Uterus (tissue), 4 donors: ENCODE data around the gene ASIC3. TPM values are rescaled to one million over a fixed set of nuclear protein-coding genes. Genes with fewer than 3 reads are reported as not detected.

Source experiments
- DNase-seq, 2 donors: peaks; one replicate each; pipeline ENCODE4 v3.0.0-alpha.2; 2019 to 2020
- H3K27ac ChIP-seq, 2 donors: fragments of 200-600 bp; sonication (generic); 1 replicate in 1 of 2; 2 replicates in 1 of 2; pipeline ENCODE4 v1.5.1; 2016 to 2018
- H3K27me3 ChIP-seq, 2 donors: fragments of 200-600 bp; sonication (generic); one replicate each; pipeline ENCODE4 v1.5.1; 2018 to 2019; ENCODE audit warnings: control low read depth in 1 of 2
- H3K36me3 ChIP-seq, 2 donors: fragments of 200-600 bp; sonication (generic); one replicate each; pipeline ENCODE4 v1.5.1; 2019; ENCODE audit warnings: control low read depth in 1 of 2
- H3K4me1 ChIP-seq, 2 donors: fragments of 200-600 bp; sonication (generic); one replicate each; pipeline ENCODE4 v1.5.1; 2018 to 2019; ENCODE audit warnings: control low read depth in 1 of 2
- H3K4me3 ChIP-seq, 2 donors: fragments of 200-600 bp; sonication (generic); 1 replicate in 1 of 2; 2 replicates in 1 of 2; pipeline ENCODE4 v1.5.1; 2018 to 2019; ENCODE audit warnings: mild to moderate bottlenecking in 1 of 2
- H3K9me3 ChIP-seq, 2 donors: fragments of 200-600 bp; sonication (generic); one replicate each; pipeline ENCODE4 v1.5.1; 2019; ENCODE audit warnings: control low read depth in 1 of 2
- POLR2A ChIP-seq, 2 donors: fragments of 450-650 bp; IDR thresholded peaks; one replicate each; pipeline ENCODE4 v1.6.1; 2016; ENCODE audit warnings: antibody characterized with exemption in 2 of 2, mild to moderate bottlenecking in 1 of 2, moderate library complexity in 1 of 2
- intact Hi-C: fragments of 100-400 bp; cut with DNase I; formaldehyde crosslinking; loops from one replicate; pipeline ENCODE4 v1.15.1; 2023; ENCODE audit warnings: low total_unique reads
- total RNA-seq, 4 donors: library from RNA; depleted of rRNA in 3 of 4; stranded (reverse); fragments of >200 nt in 3 of 4; gene quantifications; one replicate each; pipeline versions ENCODE4 v1.1.0 to v1.2.4, GENCODE V29; 2014 to 2023
- TF ChIP-seq, protein P1 (sequence below), 4 experiments: fragments of 200-600 bp in 2 of 4; fragments of 450-650 bp in 2 of 4; sonication (generic) in 2 of 4; IDR thresholded peaks; one replicate each; pipeline ENCODE4 v1.5.1; 2016 to 2019; ENCODE audit warnings: antibody characterized with exemption in 4 of 4, mild to moderate bottlenecking in 2 of 4, moderate library complexity in 1 of 4
- donor health status: DM: yes; HTN: yes; CAD: no.

The ASIC3 gene
- total RNA-seq, 4 donors from 2014 or later, result 1.0 to 16.8 (median 1.3) TPM; not detected in 1

DNA sequence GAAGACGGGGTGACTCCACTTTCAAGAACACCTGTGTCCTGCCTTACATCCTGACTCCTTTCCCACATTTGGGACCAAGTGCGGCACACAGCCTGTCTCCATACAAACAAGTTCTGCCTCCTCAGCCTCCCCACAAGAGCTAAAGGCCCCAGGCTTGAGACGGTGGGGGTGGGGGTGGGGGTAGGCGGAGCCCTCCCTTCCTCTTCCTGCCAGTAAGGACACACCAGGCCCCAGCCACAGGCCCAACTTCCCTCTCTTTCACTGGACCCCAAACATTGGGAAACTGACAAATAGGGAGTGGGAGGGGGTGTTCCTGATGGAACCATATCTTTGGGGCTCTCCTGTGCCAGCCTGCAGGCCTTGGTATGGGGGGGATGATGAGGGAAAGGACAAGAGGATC is 4.8 kb downstream of the ASIC3 start:
- H3K36me3 ChIP-seq, result no peaks in the 10 kb centered on the region
- no peak for DNase-seq
- H3K27ac ChIP-seq, result no peak overlapping the region
- H3K4me1 ChIP-seq, result peaks cover 0 to 17% of the 10 kb centered on the region in 2 donors
- intact Hi-C loops, result no loop called here
- TF ChIP-seq, protein P1, sequence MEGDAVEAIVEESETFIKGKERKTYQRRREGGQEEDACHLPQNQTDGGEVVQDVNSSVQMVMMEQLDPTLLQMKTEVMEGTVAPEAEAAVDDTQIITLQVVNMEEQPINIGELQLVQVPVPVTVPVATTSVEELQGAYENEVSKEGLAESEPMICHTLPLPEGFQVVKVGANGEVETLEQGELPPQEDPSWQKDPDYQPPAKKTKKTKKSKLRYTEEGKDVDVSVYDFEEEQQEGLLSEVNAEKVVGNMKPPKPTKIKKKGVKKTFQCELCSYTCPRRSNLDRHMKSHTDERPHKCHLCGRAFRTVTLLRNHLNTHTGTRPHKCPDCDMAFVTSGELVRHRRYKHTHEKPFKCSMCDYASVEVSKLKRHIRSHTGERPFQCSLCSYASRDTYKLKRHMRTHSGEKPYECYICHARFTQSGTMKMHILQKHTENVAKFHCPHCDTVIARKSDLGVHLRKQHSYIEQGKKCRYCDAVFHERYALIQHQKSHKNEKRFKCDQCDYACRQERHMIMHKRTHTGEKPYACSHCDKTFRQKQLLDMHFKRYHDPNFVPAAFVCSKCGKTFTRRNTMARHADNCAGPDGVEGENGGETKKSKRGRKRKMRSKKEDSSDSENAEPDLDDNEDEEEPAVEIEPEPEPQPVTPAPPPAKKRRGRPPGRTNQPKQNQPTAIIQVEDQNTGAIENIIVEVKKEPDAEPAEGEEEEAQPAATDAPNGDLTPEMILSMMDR (IDR thresholded peaks at IDR 0.05), result no peak
- TF ChIP-seq POLR2A (IDR thresholded peaks at IDR 0.05), result no peak
- no peaks in the 10 kb centered on the region for H3K9me3 ChIP-seq
- H3K4me3 ChIP-seq, result no peak overlapping the region
- no peaks in the 10 kb centered on the region for H3K27me3 ChIP-seq

DNA sequence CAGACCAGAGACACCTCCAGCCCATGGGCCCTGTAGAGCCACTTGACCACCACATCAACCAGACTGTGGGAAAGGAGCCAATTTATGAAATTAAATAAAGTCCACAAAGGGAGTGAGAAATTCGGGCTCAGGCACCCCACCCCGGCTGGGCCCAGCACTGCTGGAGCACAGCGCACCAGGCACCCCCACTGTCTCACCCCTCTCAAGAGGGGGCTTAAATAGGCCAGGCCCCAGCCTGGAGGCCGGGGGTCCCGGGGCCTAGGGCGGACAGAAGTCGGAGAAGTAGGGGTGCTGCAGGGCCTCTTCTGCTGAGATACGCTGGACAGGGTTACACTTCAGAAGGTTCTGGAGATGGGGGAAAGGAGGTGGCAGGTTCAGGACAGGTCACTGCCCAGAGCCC is 5.4 kb downstream of the ASIC3 start:
- H3K4me1 ChIP-seq, result peaks cover 0 to 17% of the 10 kb centered on the region in 2 donors
- no peak overlapping the region for H3K4me3 ChIP-seq
- no peak for DNase-seq
- H3K9me3 ChIP-seq, result no peaks in the 10 kb centered on the region
- H3K36me3 ChIP-seq, result no peaks in the 10 kb centered on the region
- H3K27ac ChIP-seq, result no peak overlapping the region
- intact Hi-C loops, result no loop called here
- TF ChIP-seq POLR2A (IDR thresholded peaks at IDR 0.05), result no peak
- TF ChIP-seq, protein P1 (IDR thresholded peaks at IDR 0.05), result no peak
- no peaks in the 10 kb centered on the region for H3K27me3 ChIP-seq

DNA sequence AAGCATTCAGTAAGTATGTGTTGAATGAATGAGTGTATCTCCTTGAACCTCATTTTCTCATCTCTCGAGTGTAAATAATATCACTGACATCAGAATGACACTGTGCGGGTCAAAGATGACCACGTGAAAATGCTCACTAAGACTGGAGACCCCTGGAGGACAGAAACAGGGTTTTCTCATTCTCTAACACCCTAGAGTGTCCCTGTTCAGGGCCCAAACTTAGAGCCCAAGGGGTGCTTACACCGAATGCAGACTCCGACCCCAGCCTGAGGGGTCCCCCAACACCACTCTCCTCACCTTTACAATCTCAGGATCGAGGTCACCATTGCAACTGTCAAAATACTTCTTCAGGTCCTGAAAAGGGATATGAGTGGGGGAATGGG is 7.9 kb downstream of the ASIC3 start:
- intact Hi-C loops, result no loop called here
- H3K27me3 ChIP-seq, result no peaks in the 10 kb centered on the region
- H3K27ac ChIP-seq, result no peak overlapping the region
- TF ChIP-seq, protein P1 (IDR thresholded peaks at IDR 0.05), result no peak
- TF ChIP-seq POLR2A (IDR thresholded peaks at IDR 0.05), result no peak
- H3K36me3 ChIP-seq, result no peaks in the 10 kb centered on the region
- peaks cover 0 to 23% of the 10 kb centered on the region in 2 donors for H3K4me1 ChIP-seq
- no peak for DNase-seq
- no peak overlapping the region for H3K4me3 ChIP-seq
- no peaks in the 10 kb centered on the region for H3K9me3 ChIP-seq

DNA sequence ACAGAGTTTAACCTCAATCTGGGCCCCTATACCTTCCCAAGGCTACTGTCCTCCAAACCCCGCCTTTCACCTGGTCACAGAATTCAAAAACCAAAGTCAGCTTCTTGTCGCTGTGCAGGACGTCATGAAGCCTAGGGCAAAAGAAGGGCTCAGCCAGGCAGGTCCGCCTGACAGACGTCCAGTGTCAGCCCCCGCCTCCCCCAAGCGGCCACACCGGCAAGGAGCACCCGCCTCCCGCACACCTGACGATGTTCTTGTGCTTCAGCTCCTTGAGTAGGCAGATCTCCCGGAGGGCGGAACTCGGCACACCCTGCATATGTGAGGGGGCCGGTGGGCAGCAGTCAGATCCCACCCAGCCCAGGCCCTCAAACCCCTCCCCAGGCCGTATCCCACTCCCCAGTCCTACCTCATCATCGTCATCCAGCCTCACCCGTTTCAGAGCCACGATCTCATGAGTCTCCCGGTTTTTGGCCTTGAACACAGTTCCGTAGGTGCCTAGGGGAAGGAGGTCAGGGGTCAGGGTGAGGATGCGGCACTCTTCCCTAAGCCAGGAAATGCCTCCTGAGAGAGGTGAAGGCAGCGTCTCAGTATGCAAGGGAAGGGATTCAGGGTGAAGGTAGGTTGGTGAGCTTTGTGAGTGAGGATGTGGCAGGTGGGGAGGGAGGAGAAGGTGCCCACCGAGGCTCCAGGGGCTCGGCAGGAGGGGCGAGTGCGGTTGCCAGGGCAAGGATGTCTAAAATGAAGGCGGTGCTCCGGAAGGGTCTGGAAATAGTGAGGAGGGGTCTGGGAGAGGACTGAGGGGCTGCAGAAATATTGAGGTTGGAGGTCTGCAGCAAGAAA is 8.6 kb downstream of the ASIC3 start:
- peaks cover 0 to 26% of the 10 kb centered on the region in 2 donors for H3K4me1 ChIP-seq
- no peaks in the 10 kb centered on the region for H3K36me3 ChIP-seq
- intact Hi-C loops, result no loop called here
- no peak for DNase-seq
- no peak for TF ChIP-seq POLR2A (IDR thresholded peaks at IDR 0.05)
- TF ChIP-seq, protein P1 (IDR thresholded peaks at IDR 0.05), result no peak
- peak overlapping the region; percentile 58 to 82 for H3K4me3 ChIP-seq
- peak overlapping the region in 1 of 2 donors; percentile 99 for H3K27ac ChIP-seq
- H3K27me3 ChIP-seq, result no peaks in the 10 kb centered on the region
- no peaks in the 10 kb centered on the region for H3K9me3 ChIP-seq

DNA sequence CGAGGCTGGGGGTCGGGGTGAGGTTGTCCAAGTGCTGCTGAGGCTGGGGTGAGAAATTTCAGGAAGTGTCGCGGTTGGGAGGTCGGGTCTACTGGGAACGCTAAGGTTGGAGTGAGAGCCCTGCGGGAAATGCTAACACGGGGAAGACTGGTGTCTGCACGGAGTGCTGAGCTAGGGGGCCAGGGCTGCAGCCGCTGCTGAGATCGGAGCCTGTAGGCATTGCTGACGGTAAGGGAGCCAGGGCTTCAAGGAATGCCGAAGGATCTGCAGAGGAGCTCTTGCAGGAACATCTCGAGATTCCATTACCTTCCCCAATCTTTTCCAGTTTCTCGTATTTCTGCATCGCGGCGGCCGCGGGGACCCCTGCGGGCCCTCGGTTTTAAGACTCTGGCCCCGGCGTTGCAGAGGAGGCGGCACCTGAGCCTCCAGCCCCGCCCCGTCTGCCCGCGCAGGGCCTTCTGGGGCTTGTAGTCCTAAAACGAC is 9.2 kb downstream of the ASIC3 start, which contains the start of gene CDK5:
Gene CDK5 (minus strand): TSS at position 392 of the 483 bp plus-strand sequence. CDS start 49 bp downstream, at position 343.
- peak in 1 of 2 donors; percentile 39 for DNase-seq
- intact Hi-C loops, result no loop called here

More for the DNA sequence above, 9.2 kb downstream of the ASIC3 start, which contains the start of gene CDK5:
- Histone ChIP-seq H3K27me3 (no peaks in the 10 kb centered on the region), H3K27ac (peak within 1 kb of the TSS; percentile 98 to 99), H3K36me3 (no peaks in the 10 kb centered on the region), H3K4me1 (peaks cover 0 to 31% of the 10 kb centered on the region in 2 donors), H3K9me3 (no peaks in the 10 kb centered on the region), H3K4me3 (peak within 1 kb of the TSS; percentile 58 to 82)
- TF ChIP-seq POLR2A (IDR thresholded peaks at IDR 0.05), result no peak
- TF ChIP-seq, protein P1 (IDR thresholded peaks at IDR 0.05), result no peak
